NT2/D1 (cell line): ENCODE data around the gene PGA5.
A peak's percentile ranks its signal among the peaks of the same experiment; 100 is the strongest.
"Not testable (repeated sequence)": the region's sequence is repeated elsewhere in the genome, so short reads cannot be mapped to it uniquely, and the experiment has no call there.

ENCODE experiments used
- DNase-seq: peaks from one replicate; pipeline ENCODE4 v3.0.0-alpha.2; 2011; ENCODE audit warnings: low read depth, low spot score
- H3K27me3 ChIP-seq: 2 replicates; pipeline ENCODE4 v1.6.0; 2011; ENCODE audit warnings: mild to moderate bottlenecking; ENCODE audit not compliant: insufficient read length, insufficient read depth
- H3K36me3 ChIP-seq: 2 replicates; pipeline ENCODE4 v1.6.1; 2011; ENCODE audit warnings: mild to moderate bottlenecking, low read length, mixed read lengths; ENCODE audit not compliant: insufficient read depth, insufficient read length
- H3K4me1 ChIP-seq: 2 replicates; pipeline ENCODE4 v1.5.1; 2011; ENCODE audit not compliant: insufficient read depth, insufficient read length
- H3K4me3 ChIP-seq: 2 replicates; pipeline ENCODE4 v1.5.1; 2011; ENCODE audit warnings: low read depth; ENCODE audit not compliant: insufficient read length
- H3K9ac ChIP-seq: 2 replicates; pipeline ENCODE4 v1.6.0; 2011; ENCODE audit warnings: low read depth; ENCODE audit not compliant: insufficient read length
- H3K9me3 ChIP-seq: 2 replicates; pipeline ENCODE4 v1.5.1; 2011; ENCODE audit warnings: mild to moderate bottlenecking, low read length; ENCODE audit not compliant: insufficient read depth
- SUZ12 ChIP-seq: IDR thresholded peaks from 2 replicates; pipeline ENCODE4 v1.6.1; 2011; ENCODE audit not compliant: insufficient read length, insufficient read depth; ENCODE audit errors: extremely low read depth
- YY1 ChIP-seq: IDR thresholded peaks from 2 replicates; pipeline ENCODE4 v1.6.1; 2011; ENCODE audit not compliant: insufficient read length, insufficient read depth
- ZNF274 ChIP-seq: IDR thresholded peaks from 2 replicates; pipeline ENCODE4 v1.6.1; 2011; ENCODE audit warnings: mild to moderate bottlenecking, low read depth, low read length

PGA5 gene

GRCh38 chr11:61240875-61241274 lies at the start of gene PGA5:
TSS of gene PGA5 (plus strand) at chr11:61241175. CDS start at chr11:61241227, 52 bp downstream.
- H3K9me3 ChIP-seq, H3K9ac ChIP-seq, H3K4me1 ChIP-seq, H3K36me3 ChIP-seq, H3K27me3 ChIP-seq, H3K4me3 ChIP-seq, DNase-seq: not testable (repeated sequence)

GRCh38 chr11:61193596-61193995 lies 47.4 kb upstream of the PGA5 start:
- H3K27me3 ChIP-seq = peaks cover 3% of the 10 kb centered on the region
- H3K9me3 ChIP-seq = peaks cover 16% of the 10 kb centered on the region; the same call in 1 of the 2 replicates
- no peak for TF ChIP-seq ZNF274
- peak overlapping the region; percentile 46 for H3K9ac ChIP-seq
- H3K4me3 ChIP-seq = no peak overlapping the region
- H3K36me3 ChIP-seq = no peaks in the 10 kb centered on the region
- H3K4me1 ChIP-seq = peaks cover 4% of the 10 kb centered on the region
- no peak for DNase-seq

DNA sequence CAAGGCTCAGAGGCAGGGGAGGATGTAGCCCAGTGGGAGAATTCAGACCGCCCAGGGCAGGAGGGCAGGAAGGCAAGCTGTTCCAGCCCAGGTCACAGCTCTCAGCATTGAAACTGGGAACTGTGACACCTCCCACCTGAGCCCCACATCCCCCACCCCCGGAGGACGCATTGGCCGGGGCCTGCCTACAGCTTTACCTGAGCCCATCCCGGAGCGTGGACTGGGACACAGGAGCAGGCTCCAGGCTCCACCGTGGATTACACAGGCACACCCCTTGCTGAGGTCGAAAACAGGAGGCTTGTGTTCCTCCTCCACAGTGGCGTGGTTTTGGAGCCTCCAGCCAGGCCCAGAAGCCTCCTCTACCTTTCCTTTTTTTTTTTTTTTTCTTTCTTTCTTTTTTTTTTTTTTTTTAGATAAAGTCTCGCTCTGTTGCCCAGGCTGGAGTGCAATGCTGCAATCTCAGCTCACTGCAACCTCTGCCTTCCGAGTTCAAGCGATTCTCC lies 46.8 kb upstream of the PGA5 start:
- H3K36me3 ChIP-seq = no peaks in the 10 kb centered on the region
- no peak overlapping the region for H3K4me3 ChIP-seq
- peaks cover 3% of the 10 kb centered on the region for H3K27me3 ChIP-seq
- peaks cover 22% of the 10 kb centered on the region; the same call in 1 of the 2 replicates for H3K9me3 ChIP-seq
- no peak for TF ChIP-seq YY1
- H3K9ac ChIP-seq = no peak overlapping the region
- DNase-seq = no peak
- H3K4me1 ChIP-seq = peaks cover 4% of the 10 kb centered on the region

- H3K9me3 ChIP-seq = peaks cover 25% of the 10 kb centered on the region; the same call in 1 of the 2 replicates
- H3K27me3 ChIP-seq = peaks cover 3% of the 10 kb centered on the region
- H3K4me1 ChIP-seq = peaks cover 4% of the 10 kb centered on the region
- no peak for TF ChIP-seq SUZ12
- H3K9ac ChIP-seq = no peak overlapping the region
- DNase-seq = no peak
- H3K4me3 ChIP-seq = no peak overlapping the region
- no peaks in the 10 kb centered on the region for H3K36me3 ChIP-seq
Measured at GRCh38 chr11:61194981-61195695, 45.8 kb upstream of the PGA5 start.

- Histone ChIP-seq H3K9me3 (peaks cover 22% of the 10 kb centered on the region; the same call in 1 of the 2 replicates), H3K4me3 (no peak overlapping the region), H3K27me3 (peaks cover 3% of the 10 kb centered on the region), H3K36me3 (no peaks in the 10 kb centered on the region), H3K9ac (no peak overlapping the region), H3K4me1 (peaks cover 4% of the 10 kb centered on the region)
- no peak for DNase-seq
- TF ChIP-seq YY1 (no peak), SUZ12 (no peak), ZNF274 (no peak)
Measured at GRCh38 chr11:61195719-61196118, 45.3 kb upstream of the PGA5 start.

DNA sequence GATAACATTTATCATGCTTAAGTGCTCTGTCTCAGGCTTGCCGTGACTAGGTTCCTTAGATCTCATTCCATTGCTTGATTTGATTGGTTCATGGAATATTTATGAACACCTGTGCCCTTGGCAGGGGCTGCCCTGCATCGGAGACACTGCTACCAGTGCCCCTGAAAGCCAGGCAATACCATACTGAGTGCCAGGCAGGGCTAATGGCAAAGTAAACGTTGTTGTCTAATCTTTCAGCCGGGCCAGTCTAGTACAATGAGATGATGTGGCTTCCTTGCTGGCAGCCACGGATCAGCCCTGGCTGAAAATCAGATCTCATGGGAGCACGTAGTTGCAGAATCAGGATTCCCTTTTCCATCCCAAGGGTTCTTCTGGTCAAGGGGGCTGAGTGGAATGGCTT lies 42.6 kb upstream of the PGA5 start:
- TF ChIP-seq ZNF274 (no peak), SUZ12 (no peak), YY1 (no peak)

DNA sequence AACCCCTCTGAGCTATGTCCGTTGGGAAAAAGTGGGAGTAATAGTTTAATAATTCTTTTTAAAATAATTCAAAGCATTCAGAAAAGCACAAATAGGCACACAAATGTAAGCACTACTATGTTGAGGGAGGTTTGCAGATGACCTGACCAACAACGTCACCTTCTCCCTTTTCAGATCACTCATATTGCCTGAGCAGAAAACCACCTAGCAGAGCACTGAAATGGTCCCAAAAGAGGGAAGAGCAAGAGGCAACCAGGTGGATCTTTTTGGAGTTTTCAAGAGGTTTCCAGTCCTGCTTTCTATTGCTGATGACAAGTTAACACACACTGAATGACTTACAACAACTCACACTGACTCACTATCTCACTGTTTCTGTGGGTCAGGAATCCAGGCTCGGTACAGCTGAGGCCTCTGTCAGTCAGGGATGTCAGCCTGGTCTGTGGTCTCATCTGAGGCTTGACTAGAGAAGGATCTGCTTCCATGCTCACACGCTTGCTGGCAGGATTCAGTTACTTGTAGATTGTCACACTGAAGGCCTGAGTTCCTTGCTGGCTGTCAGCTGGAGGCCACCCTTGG lies 41.9 kb upstream of the PGA5 start:
- Histone ChIP-seq H3K9ac (no peak overlapping the region), H3K4me1 (no peaks in the 10 kb centered on the region)
- no peak for TF ChIP-seq YY1
- no peak for TF ChIP-seq ZNF274
- no peak for TF ChIP-seq SUZ12

More for the DNA sequence above, 42.6 kb upstream of the PGA5 start:
- H3K4me3 ChIP-seq = no peak overlapping the region
- peaks cover 3% of the 10 kb centered on the region for H3K27me3 ChIP-seq
- no peaks in the 10 kb centered on the region for H3K36me3 ChIP-seq
- no peak overlapping the region for H3K9ac ChIP-seq
- peaks cover 21% of the 10 kb centered on the region; the same call in 1 of the 2 replicates for H3K9me3 ChIP-seq
- H3K4me1 ChIP-seq = peaks cover 4% of the 10 kb centered on the region
- DNase-seq = no peak

More for the DNA sequence above, 41.9 kb upstream of the PGA5 start:
- no peak overlapping the region for H3K4me3 ChIP-seq
- H3K9me3 ChIP-seq = peaks cover 21% of the 10 kb centered on the region; the same call in 1 of the 2 replicates
- no peaks in the 10 kb centered on the region for H3K36me3 ChIP-seq
- H3K27me3 ChIP-seq = no peaks in the 10 kb centered on the region
- DNase-seq = no peak
